ENCODE measurements around the gene TRIP11.
"Not testable (repeated sequence)": the region's sequence is repeated elsewhere in the genome, so short reads cannot be mapped to it uniquely, and the experiment has no call there.

TRIP11 gene

GRCh38 chr14:92039719-92040430 is at the start of gene TRIP11:
Gene TRIP11, minus strand, starts transcription at chr14:92040059. Its CDS starts 374 bp downstream, at chr14:92039685.
- peak; percentile 96 for DNase-seq

- no peak for DNase-seq
Observed at GRCh38 chr14:92088494-92088893, 48.6 kb upstream of the TRIP11 start.

GRCh38 chr14:92074555-92074954 is 34.7 kb upstream of the TRIP11 start:
- DNase-seq: no peak

- no peak for DNase-seq
Observed at GRCh38 chr14:92058006-92058917, 18.4 kb upstream of the TRIP11 start.

GRCh38 chr14:92049781-92050180 is 9.9 kb upstream of the TRIP11 start:
- DNase-seq: no peak

- not testable (repeated sequence) for DNase-seq
Observed at GRCh38 chr14:92049221-92049620, 9.4 kb upstream of the TRIP11 start.

GRCh38 chr14:92045904-92046303 is 6.0 kb upstream of the TRIP11 start:
- not testable (repeated sequence) for DNase-seq

GRCh38 chr14:92041766-92042165 is 1.9 kb upstream of the TRIP11 start:
- DNase-seq: not testable (repeated sequence)

- no peak for DNase-seq
Observed at GRCh38 chr14:92041203-92041602, 1.3 kb upstream of the TRIP11 start.

GRCh38 chr14:92040431-92041051 is 682 bp upstream of the TRIP11 start:
- DNase-seq: peak; percentile 43

GRCh38 chr14:92039063-92039718 is 668 bp downstream of the TRIP11 start:
- DNase-seq: no peak

GRCh38 chr14:92037989-92038388 is 1.9 kb downstream of the TRIP11 start:
- no peak for DNase-seq

- DNase-seq: no peak
Observed at GRCh38 chr14:92035890-92036289, 4.0 kb downstream of the TRIP11 start.

- no peak for DNase-seq
Observed at GRCh38 chr14:92033906-92034687, 5.8 kb downstream of the TRIP11 start.

GRCh38 chr14:92033433-92033832 is 6.4 kb downstream of the TRIP11 start:
- no peak for DNase-seq

- no peak for DNase-seq
Observed at GRCh38 chr14:92026548-92027190, 13.2 kb downstream of the TRIP11 start.

GRCh38 chr14:92022036-92022435 is 17.8 kb downstream of the TRIP11 start:
- DNase-seq: no peak

- DNase-seq: no peak
Observed at GRCh38 chr14:92021523-92021922, 18.3 kb downstream of the TRIP11 start.

GRCh38 chr14:92014040-92014439 is 25.8 kb downstream of the TRIP11 start:
- DNase-seq: no peak

GRCh38 chr14:92012121-92012748 is 27.6 kb downstream of the TRIP11 start:
- no peak for DNase-seq

GRCh38 chr14:92010644-92011043 is 29.2 kb downstream of the TRIP11 start:
- DNase-seq: no peak

All from right forelimb (tissue), 1 donor.